ENCODE measurements around the gene TOR1A.
A peak's percentile ranks its signal among the peaks of the same experiment; 100 is the strongest.

TOR1A gene

DNA sequence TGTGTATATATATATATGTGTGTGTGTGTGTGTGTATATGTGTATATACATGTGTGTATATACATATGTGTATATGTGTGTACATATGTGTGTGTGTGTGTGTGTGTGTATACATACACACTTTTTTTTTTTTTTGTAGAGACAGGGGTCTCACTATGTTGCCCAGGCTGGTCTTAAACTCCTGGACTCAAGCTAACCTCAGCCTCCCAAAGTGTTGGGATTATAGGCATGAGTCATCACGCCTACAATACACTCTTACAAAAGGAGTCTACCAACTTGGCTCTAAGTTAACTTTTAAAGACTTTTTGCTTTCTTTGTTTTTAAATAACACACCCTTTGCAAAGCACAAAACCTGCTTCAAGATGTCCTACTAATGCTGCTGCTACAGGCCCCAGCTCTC, 9.0 kb upstream of the TOR1A start:
- H3K4me3 ChIP-seq (ENCODE audit: low read depth in 1 of 2, low read length in 2 of 2): no peak overlapping the region
- peaks cover 49% of the 10 kb centered on the region for H3K36me3 ChIP-seq (ENCODE audit: insufficient read depth, low read length)
- H3K27ac ChIP-seq (ENCODE audit: low read depth, low read length): no peak overlapping the region
- no peaks in the 10 kb centered on the region for H3K9me3 ChIP-seq (ENCODE audit: low read length)
- no peak overlapping the region for H3K9ac ChIP-seq (ENCODE audit: low read length)
- H3K27me3 ChIP-seq (ENCODE audit: control insufficient read depth in 1 of 2, insufficient read depth in 2 of 2, low read length in 2 of 2): no peaks in the 10 kb centered on the region
- H3K4me1 ChIP-seq (ENCODE audit: insufficient read depth, low read length): peaks cover 21% of the 10 kb centered on the region

DNA sequence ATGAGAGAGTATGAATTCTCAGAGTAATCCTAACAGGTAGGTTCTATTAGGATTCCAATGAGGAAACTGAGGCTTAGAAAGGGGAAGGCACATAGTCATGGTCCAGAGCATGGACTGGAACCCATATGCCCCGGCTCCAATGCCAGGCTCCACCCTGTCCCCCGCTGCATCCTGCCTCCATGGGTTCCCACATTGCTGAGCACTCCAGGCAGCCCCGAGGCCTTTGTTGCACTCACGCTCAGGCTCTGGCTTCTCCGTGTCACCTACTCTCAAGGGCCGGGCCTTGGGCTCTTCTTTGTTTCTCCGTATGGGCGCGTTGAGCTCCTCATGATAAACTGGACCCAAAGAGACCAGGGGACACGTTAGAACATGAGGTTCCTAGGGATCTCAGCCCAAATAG, 5.0 kb upstream of the TOR1A start:
- no peak overlapping the region for H3K27ac ChIP-seq (ENCODE audit: low read depth, low read length)
- H3K36me3 ChIP-seq (ENCODE audit: insufficient read depth, low read length): peaks cover 52% of the 10 kb centered on the region
- H3K9me3 ChIP-seq (ENCODE audit: low read length): no peaks in the 10 kb centered on the region
- no peaks in the 10 kb centered on the region for H3K27me3 ChIP-seq (ENCODE audit: control insufficient read depth in 1 of 2, insufficient read depth in 2 of 2, low read length in 2 of 2)
- no peak overlapping the region for H3K9ac ChIP-seq (ENCODE audit: low read length)
- peaks cover 4% of the 10 kb centered on the region for H3K4me1 ChIP-seq (ENCODE audit: insufficient read depth, low read length)
- no peak overlapping the region for H3K4me3 ChIP-seq (ENCODE audit: low read depth in 1 of 2, low read length in 2 of 2)

DNA sequence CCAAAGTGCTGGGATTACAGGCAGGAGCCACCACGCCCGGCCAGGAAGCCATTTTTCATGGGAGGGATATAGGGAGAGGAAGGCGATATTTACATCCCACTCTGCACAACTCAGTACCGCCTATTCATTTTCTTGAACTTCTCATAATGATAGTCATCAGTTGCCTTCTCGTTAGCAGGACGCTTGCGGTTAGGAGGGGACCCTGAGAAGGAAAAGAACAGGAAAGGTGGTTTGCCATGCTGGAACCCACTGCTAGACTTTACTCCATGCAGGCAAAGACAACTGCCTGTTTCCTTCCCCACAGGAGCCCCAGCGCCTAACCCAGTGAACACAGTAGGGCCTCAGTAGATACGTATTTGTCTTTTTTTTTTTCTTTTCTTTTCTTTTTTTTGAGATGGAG, 4.1 kb upstream of the TOR1A start:
- H3K4me3 ChIP-seq (ENCODE audit: low read depth in 1 of 2, low read length in 2 of 2): no peak overlapping the region
- no peak overlapping the region for H3K9ac ChIP-seq (ENCODE audit: low read length)
- no peaks in the 10 kb centered on the region for H3K27me3 ChIP-seq (ENCODE audit: control insufficient read depth in 1 of 2, insufficient read depth in 2 of 2, low read length in 2 of 2)
- no peaks in the 10 kb centered on the region for H3K9me3 ChIP-seq (ENCODE audit: low read length)
- peaks cover 1% of the 10 kb centered on the region for H3K4me1 ChIP-seq (ENCODE audit: insufficient read depth, low read length)
- H3K36me3 ChIP-seq (ENCODE audit: insufficient read depth, low read length): peaks cover 46% of the 10 kb centered on the region
- no peak overlapping the region for H3K27ac ChIP-seq (ENCODE audit: low read depth, low read length)

DNA sequence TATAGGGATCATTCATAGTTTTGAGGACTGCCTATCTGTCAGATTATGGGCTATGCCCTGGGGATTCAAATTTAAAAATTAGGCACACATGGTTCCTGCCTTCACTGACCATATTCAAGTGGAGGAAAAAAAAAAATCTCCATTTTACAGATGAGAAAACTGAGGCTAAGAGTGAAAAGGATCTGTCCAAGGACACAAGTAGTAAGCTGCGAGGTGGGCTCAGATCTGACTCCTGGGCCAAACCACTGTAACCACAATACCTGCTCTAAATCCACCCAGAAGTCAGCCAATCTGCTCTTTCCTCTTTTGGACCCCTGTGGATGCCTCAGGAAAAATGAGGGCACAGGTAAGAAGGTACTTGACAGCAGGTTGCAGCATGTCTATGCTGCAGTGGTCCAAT, 2.8 kb upstream of the TOR1A start:
- H3K27ac ChIP-seq (ENCODE audit: low read depth, low read length): no peak overlapping the region
- H3K27me3 ChIP-seq (ENCODE audit: control insufficient read depth in 1 of 2, insufficient read depth in 2 of 2, low read length in 2 of 2): no peaks in the 10 kb centered on the region
- H3K36me3 ChIP-seq (ENCODE audit: insufficient read depth, low read length): peaks cover 41% of the 10 kb centered on the region
- H3K9ac ChIP-seq (ENCODE audit: low read length): no peak overlapping the region
- H3K4me1 ChIP-seq (ENCODE audit: insufficient read depth, low read length): peaks cover 7% of the 10 kb centered on the region
- no peak overlapping the region for H3K4me3 ChIP-seq (ENCODE audit: low read depth in 1 of 2, low read length in 2 of 2)
- H3K9me3 ChIP-seq (ENCODE audit: low read length): no peaks in the 10 kb centered on the region

DNA sequence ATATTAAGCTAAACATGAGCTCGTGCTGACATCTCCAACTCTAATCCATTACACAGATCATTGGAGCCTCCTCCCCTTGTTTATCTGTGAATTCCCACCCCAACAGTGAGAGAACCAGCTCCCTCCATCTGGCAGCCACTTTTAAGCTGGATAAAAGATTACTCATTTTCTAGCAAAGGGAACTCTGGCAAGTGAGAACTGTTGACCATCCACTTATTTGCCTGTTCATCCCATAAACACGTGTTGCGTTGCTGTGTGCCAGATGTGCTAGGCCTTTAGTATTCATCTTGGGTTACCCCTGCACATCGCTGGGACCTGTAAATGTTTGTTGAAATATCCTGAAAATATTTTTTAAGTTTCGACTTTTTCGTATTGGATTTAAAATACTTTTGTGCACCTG, 2.4 kb upstream of the TOR1A start:
- Histone ChIP-seq H3K9me3 (ENCODE audit: low read length) (no peaks in the 10 kb centered on the region), H3K9ac (ENCODE audit: low read length) (no peak overlapping the region), H3K4me1 (ENCODE audit: insufficient read depth, low read length) (peaks cover 7% of the 10 kb centered on the region), H3K27me3 (ENCODE audit: control insufficient read depth in 1 of 2, insufficient read depth in 2 of 2, low read length in 2 of 2) (no peaks in the 10 kb centered on the region), H3K27ac (ENCODE audit: low read depth, low read length) (no peak overlapping the region), H3K4me3 (ENCODE audit: low read depth in 1 of 2, low read length in 2 of 2) (no peak overlapping the region), H3K36me3 (ENCODE audit: insufficient read depth, low read length) (peaks cover 37% of the 10 kb centered on the region)

DNA sequence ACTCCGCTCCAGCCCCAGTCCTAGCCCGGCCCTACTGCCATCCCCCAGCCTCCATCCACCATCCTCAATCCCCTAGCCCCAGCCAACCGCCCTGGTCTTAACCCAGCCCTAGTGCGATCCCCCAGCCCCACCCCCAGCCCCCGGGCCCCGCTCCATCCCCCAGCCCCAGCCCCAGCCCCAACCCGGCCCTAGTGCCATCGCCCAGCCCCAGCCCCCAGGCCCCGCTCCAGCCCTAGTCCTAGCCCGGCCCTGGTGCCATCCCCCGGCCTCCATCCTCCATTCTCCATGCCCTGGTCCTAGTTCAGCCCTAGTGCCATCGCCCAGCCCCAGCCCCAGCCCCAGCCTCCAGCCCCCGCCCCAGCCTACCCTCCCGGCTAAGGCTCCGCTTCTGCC, 398 bp downstream of the TOR1A start:
- H3K9ac ChIP-seq (ENCODE audit: low read length): no peak overlapping the region
- peak overlapping the region; percentile 52 for H3K27ac ChIP-seq (ENCODE audit: low read depth, low read length)
- peaks cover 7% of the 10 kb centered on the region for H3K4me1 ChIP-seq (ENCODE audit: insufficient read depth, low read length)
- peak overlapping the region; percentile 58 to 91 for H3K4me3 ChIP-seq (ENCODE audit: low read depth in 1 of 2, low read length in 2 of 2)
- no peaks in the 10 kb centered on the region for H3K9me3 ChIP-seq (ENCODE audit: low read length)
- H3K27me3 ChIP-seq (ENCODE audit: control insufficient read depth in 1 of 2, insufficient read depth in 2 of 2, low read length in 2 of 2): no peaks in the 10 kb centered on the region
- H3K36me3 ChIP-seq (ENCODE audit: insufficient read depth, low read length): peaks cover 27% of the 10 kb centered on the region

DNA sequence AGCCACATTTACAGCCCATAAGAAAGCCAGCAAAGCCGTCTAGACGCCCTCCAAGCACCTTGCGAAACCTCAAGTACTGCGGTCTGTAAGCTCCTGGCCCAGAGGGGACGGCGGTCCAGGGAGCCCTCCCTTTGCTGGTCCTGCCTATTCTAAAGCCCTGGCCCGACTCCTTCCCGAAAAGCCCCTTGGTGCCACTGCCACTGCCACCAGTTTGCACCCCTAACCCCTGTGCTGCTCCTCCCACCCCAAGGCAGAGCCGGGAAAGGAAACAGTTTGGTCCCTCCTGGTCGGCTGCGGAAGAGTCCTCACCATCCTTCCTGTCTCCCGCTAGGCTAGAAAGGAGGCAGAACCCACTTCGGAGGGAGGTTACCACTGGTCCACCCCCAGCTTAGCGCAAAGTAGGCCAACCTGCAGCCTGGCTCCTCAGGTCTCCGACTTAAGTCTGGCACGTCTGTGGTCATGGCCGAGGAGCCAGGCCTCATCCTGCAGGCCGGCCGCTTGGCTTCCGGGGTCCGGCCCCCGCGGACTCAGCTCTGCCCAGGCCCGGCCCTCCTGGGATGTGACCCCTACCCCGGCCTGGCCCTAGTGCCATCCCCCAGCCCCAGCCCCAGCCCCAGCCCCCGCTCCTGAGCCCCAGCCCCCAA, 916 bp downstream of the TOR1A start:
- Histone ChIP-seq H3K27ac (ENCODE audit: low read depth, low read length) (no peak overlapping the region), H3K9me3 (ENCODE audit: low read length) (no peaks in the 10 kb centered on the region), H3K27me3 (ENCODE audit: control insufficient read depth in 1 of 2, insufficient read depth in 2 of 2, low read length in 2 of 2) (no peaks in the 10 kb centered on the region), H3K4me3 (ENCODE audit: low read depth in 1 of 2, low read length in 2 of 2) (peak overlapping the region; percentile 38 to 45), H3K36me3 (ENCODE audit: insufficient read depth, low read length) (peaks cover 29% of the 10 kb centered on the region), H3K4me1 (ENCODE audit: insufficient read depth, low read length) (peaks cover 7% of the 10 kb centered on the region), H3K9ac (ENCODE audit: low read length) (peak overlapping the region; percentile 57)

DNA sequence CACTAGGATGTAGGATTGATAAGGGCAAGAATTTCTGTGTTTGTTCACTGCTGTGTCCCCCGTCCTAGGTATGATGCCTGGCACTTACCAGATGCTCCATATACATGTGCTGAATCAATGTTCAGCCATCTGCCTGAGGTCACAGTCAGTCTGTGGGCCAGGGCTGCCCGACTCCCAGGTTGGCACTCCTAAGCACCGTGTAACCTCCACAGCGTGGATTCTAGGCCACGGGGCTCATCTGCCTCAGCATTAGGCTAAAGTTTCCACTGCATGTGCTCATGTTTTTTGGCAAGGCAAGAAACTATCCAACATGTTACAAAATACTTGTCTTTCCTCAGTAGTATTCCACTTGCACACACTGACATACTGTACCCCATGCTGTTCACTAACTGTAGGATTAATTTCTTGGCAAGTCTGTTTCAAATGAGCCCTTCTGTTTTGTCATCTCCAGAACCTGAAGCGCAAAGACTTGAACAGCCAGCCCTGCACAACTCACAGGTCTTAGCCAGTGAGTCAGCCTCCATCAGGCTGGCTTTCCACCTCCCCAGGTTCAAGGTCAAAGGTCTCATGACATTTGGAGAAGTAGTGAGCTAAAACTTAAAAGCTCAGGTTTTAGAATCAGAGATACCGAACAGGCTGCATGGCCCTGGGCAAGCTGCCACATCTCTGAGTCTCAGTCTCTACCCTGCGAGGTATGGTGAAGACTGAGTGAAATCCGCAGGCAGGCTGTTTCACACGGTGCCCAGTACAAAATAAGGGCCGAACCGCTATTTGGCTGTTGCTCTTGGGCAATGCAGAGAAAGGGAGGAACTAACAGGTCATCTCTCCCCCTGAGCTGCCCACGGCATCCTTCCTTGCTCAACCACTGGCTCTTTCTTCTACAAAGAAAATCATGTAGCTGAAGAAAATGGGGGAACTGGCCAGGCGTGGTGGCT, 7.2 kb downstream of the TOR1A start:
- H3K9me3 ChIP-seq (ENCODE audit: low read length): no peaks in the 10 kb centered on the region
- no peaks in the 10 kb centered on the region for H3K27me3 ChIP-seq (ENCODE audit: control insufficient read depth in 1 of 2, insufficient read depth in 2 of 2, low read length in 2 of 2)
- no peak overlapping the region for H3K4me3 ChIP-seq (ENCODE audit: low read depth in 1 of 2, low read length in 2 of 2)
- H3K9ac ChIP-seq (ENCODE audit: low read length): no peak overlapping the region
- no peaks in the 10 kb centered on the region for H3K4me1 ChIP-seq (ENCODE audit: insufficient read depth, low read length)
- no peak overlapping the region for H3K27ac ChIP-seq (ENCODE audit: low read depth, low read length)
- peaks cover 48% of the 10 kb centered on the region for H3K36me3 ChIP-seq (ENCODE audit: insufficient read depth, low read length)

DNA sequence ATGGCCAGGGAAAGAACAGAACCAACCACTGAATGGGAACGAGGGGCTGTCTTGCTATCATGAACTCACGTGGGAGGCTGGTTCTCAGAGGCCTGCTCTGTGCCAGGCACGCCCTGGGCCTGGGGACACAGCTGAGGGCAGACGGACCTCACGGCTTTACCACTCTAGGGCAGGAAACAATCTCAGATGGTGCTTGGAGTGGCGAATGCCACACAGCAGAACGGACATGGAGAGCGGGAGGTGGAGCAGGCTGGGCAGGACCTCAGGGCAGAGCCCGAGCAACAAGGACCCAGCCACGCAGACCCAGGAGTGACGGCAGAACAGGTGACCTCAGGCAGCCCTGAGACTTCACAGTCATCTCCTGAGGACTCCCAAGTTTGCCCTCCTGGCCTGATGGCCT, 8.7 kb downstream of the TOR1A start:
- no peaks in the 10 kb centered on the region for H3K4me1 ChIP-seq (ENCODE audit: insufficient read depth, low read length)
- no peaks in the 10 kb centered on the region for H3K9me3 ChIP-seq (ENCODE audit: low read length)
- H3K27me3 ChIP-seq (ENCODE audit: control insufficient read depth in 1 of 2, insufficient read depth in 2 of 2, low read length in 2 of 2): no peaks in the 10 kb centered on the region
- H3K9ac ChIP-seq (ENCODE audit: low read length): no peak overlapping the region
- H3K4me3 ChIP-seq (ENCODE audit: low read depth in 1 of 2, low read length in 2 of 2): no peak overlapping the region
- no peak overlapping the region for H3K27ac ChIP-seq (ENCODE audit: low read depth, low read length)
- peaks cover 43% of the 10 kb centered on the region for H3K36me3 ChIP-seq (ENCODE audit: insufficient read depth, low read length)

DNA sequence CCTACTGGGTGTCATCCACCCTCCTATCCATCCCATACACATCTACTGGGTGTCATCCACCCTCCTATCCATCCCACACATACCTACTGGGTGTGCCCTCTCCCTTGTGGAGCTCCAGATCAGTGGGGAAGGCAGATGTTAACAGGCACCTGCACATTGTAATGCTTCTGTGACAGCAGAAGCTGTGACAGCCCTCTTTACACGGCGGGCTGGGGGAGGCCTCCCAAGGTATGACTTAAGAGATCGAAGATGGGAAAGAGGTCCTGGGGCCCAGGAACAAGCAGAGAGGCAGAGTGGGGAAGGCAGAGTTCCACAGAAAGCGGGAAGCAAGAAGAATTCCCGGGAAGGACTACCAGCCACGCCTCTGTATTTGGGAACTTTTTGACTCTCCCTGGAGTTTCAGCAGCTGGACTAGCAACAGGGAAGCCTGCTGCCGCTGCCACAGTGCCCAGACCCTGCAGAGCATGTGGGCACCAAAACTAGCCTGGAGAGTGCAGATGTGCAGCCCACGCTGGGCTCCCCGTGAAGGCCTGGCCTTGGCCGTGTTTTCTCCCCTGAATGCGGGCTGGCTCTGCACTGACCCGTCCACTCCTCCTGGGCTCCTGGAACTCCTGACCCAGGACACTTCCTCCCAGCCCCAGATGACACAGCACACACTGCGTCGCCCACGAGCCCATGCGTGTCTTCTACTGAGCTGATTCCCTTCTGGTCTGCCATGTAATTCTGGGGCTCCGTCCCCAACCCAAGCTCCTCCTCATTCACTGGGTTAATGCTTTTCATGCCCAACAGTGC, 9.3 kb downstream of the TOR1A start:
- Histone ChIP-seq H3K9ac (ENCODE audit: low read length) (no peak overlapping the region), H3K27ac (ENCODE audit: low read depth, low read length) (no peak overlapping the region), H3K9me3 (ENCODE audit: low read length) (no peaks in the 10 kb centered on the region), H3K4me1 (ENCODE audit: insufficient read depth, low read length) (no peaks in the 10 kb centered on the region), H3K27me3 (ENCODE audit: control insufficient read depth in 1 of 2, insufficient read depth in 2 of 2, low read length in 2 of 2) (no peaks in the 10 kb centered on the region), H3K36me3 (ENCODE audit: insufficient read depth, low read length) (peaks cover 43% of the 10 kb centered on the region), H3K4me3 (ENCODE audit: low read depth in 1 of 2, low read length in 2 of 2) (no peak overlapping the region)

DNA sequence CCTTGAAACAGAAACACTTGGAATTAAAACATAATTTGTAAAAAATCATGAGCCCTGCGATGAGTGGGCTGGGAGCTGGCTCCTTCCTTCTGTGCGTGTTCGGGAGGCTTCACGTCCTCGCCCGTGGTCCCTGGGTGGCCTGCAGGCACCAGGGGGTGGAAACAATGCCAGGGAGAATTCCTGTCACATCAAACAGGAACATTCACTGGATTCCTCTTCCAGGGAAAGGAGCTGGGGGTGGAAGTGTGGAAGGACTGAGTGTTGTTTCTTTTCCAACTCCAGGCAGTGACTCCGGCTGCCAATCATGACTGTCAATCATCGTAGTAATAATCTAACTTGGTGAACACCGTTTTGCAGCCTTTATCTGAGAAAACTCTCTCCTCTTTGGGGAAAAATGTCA, 10.3 kb downstream of the TOR1A start:
- H3K27ac ChIP-seq (ENCODE audit: low read depth, low read length): no peak overlapping the region
- no peaks in the 10 kb centered on the region for H3K27me3 ChIP-seq (ENCODE audit: control insufficient read depth in 1 of 2, insufficient read depth in 2 of 2, low read length in 2 of 2)
- H3K4me3 ChIP-seq (ENCODE audit: low read depth in 1 of 2, low read length in 2 of 2): no peak overlapping the region
- no peaks in the 10 kb centered on the region for H3K4me1 ChIP-seq (ENCODE audit: insufficient read depth, low read length)
- H3K9me3 ChIP-seq (ENCODE audit: low read length): no peaks in the 10 kb centered on the region
- H3K9ac ChIP-seq (ENCODE audit: low read length): no peak overlapping the region
- H3K36me3 ChIP-seq (ENCODE audit: insufficient read depth, low read length): peaks cover 43% of the 10 kb centered on the region

Measured in muscle layer of colon (tissue), 2 donors.